ENCODE measurements around the gene MAPK8IP3.
"Not testable (repeated sequence)": the region's sequence is repeated elsewhere in the genome, so short reads cannot be mapped to it uniquely, and the experiment has no call there.

Gene MAPK8IP3

DNA sequence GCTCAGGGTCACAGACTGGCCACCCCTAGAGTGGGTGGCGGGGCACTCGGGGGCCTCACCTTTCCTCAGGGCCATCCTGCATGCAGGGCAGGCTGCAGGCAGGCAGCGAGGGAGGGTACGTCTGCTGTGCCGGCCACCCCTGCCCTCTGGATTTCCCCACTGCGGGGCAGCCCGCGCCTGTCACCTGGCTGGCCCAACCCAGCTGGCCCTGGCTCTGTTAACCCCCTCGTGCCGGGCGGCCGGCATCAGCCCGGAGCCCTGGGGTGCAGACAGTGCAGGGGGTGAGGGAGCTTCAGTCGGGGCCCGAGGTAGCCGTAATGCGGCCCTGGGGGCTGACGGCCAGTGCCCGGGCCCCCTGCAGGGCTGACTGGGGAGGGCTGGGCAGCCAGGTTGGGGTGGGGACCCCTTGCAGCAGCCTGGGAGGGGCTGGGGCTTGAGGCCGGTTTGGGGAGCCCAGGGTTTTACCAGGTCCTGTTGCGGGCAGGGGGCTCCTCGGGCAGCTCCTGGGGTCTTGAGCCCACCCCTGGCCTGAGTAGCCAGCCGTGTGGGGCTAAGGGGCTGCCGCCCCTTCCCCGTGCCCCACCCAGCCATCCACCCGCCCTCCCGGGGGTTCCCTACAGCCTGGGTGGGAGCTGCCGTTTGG, 87.7 kb downstream of the MAPK8IP3 start, which contains the start of gene IGFALS:
IGFALS (minus strand) TSS at position 128 of the 643 bp plus-strand sequence; CDS start at position 75, 53 bp downstream.
- H2AFZ ChIP-seq (ENCODE audit: low read length), result no peak within 1 kb of the TSS
- no peak within 1 kb of the TSS for H3K9ac ChIP-seq (ENCODE audit: low read depth, low read length, poor library complexity)
- H3K79me1 ChIP-seq (ENCODE audit: low read depth, low read length), result peaks cover 8% of the 10 kb centered on the region
- no peak for DNase-seq (ENCODE audit: low spot score)
- H3K27ac ChIP-seq (replicated peaks; ENCODE audit: low read length), result no peak within 1 kb of the TSS
- peaks cover 10 to 26% of the 10 kb centered on the region in 2 donors for H3K36me3 ChIP-seq (replicated peaks in 1 of 2; ENCODE audit: control insufficient read depth in 2 of 2, insufficient read depth in 2 of 2, low read length in 2 of 2)
- no peak within 1 kb of the TSS for H3K4me3 ChIP-seq (ENCODE audit: low read length in 2 of 2)
- no peak within 1 kb of the TSS for H4K91ac ChIP-seq (ENCODE audit: low read depth, low read length, poor library complexity)
- no CpG with 5 or more reads among the region's 28 CpGs for WGBS, 2 donors (ENCODE audit: extremely low coverage in 2 of 2, insufficient read length in 2 of 2, insufficient replicate concordance in 1 of 2)
- no peak within 1 kb of the TSS for H4K8ac ChIP-seq (ENCODE audit: low read depth, low read length)
- H2BK12ac ChIP-seq (ENCODE audit: low read length), result no peak within 1 kb of the TSS
- no peak within 1 kb of the TSS for H2AK5ac ChIP-seq (ENCODE audit: low read depth, low read length)
- no peaks in the 10 kb centered on the region for H3K27me3 ChIP-seq (ENCODE audit: control insufficient read depth in 3 of 3, insufficient read depth in 3 of 3, low read depth in 1 of 3, low read length in 3 of 3)
- no peaks in the 10 kb centered on the region for H3K4me1 ChIP-seq (ENCODE audit: control insufficient read depth in 2 of 2, insufficient read depth in 1 of 2, low read depth in 1 of 2, low read length in 2 of 2)
- peak within 1 kb of the TSS; percentile 11 for H3K4me2 ChIP-seq (ENCODE audit: insufficient read depth, low read length, poor library complexity, severe bottlenecking)
- peak within 1 kb of the TSS; percentile 65 for H3K23ac ChIP-seq (ENCODE audit: low read depth, low read length, poor library complexity)
- H3K4ac ChIP-seq (ENCODE audit: low read length), result no peak within 1 kb of the TSS
- peaks cover 0 to 4% of the 10 kb centered on the region in 2 donors for H3K9me3 ChIP-seq (replicated peaks in 1 of 2; ENCODE audit: control insufficient read depth in 2 of 2, insufficient read depth in 1 of 2, low read depth in 1 of 2, low read length in 2 of 2)
- no peak within 1 kb of the TSS for H3K14ac ChIP-seq (ENCODE audit: low read length)
- H3K18ac ChIP-seq (ENCODE audit: low read length), result peak within 1 kb of the TSS; percentile 17
- no peak within 1 kb of the TSS for H2BK120ac ChIP-seq (ENCODE audit: low read depth, low read length)
- peak within 1 kb of the TSS; percentile 13 for H2BK5ac ChIP-seq (ENCODE audit: low read length)
- H2BK15ac ChIP-seq (ENCODE audit: low read length), result no peak within 1 kb of the TSS

DNA sequence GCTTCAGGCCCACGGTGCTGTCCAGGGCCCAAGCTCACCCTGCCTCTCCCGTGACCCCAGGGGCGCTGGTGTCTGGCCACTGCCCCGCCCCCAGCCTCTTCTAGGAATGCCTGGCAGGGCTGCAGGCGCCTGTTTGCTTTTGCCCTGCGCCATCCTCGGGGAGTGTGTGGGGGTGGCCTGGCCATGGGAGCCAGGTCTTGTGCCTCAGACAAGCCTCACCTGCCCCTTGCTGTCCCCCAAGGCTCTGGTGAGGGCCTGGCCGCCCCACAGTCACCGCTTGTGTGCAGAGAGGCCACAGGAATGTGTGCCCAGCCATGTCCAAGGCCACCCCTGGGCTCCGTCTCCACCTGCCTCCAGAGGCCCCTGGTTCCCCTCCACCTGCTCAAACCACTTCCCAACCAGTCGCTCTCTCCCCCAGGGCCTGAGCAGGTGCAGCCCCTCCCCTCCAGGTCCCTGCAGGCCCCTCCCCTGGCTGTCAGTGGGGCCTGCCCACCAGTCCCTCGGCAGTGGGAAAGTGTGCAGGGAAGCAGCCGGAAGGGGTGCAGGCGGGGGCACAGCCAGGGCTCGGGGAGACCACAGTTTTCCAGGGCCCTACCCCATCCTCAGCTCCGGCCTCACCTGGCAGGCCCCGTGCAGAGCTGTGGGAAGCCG, 88.4 kb downstream of the MAPK8IP3 start:
- no peak overlapping the region for H2BK15ac ChIP-seq (ENCODE audit: low read length)
- no peaks in the 10 kb centered on the region for H3K27me3 ChIP-seq (ENCODE audit: control insufficient read depth in 3 of 3, insufficient read depth in 3 of 3, low read depth in 1 of 3, low read length in 3 of 3)
- H2AFZ ChIP-seq (ENCODE audit: low read length), result no peak overlapping the region
- WGBS, 2 donors (ENCODE audit: extremely low coverage in 2 of 2, insufficient read length in 2 of 2, insufficient replicate concordance in 1 of 2), result no CpG with 5 or more reads among the region's 18 CpGs
- H2BK12ac ChIP-seq (ENCODE audit: low read length), result no peak overlapping the region
- peak overlapping the region; percentile 65 for H3K23ac ChIP-seq (ENCODE audit: low read depth, low read length, poor library complexity)
- no peak overlapping the region for H3K27ac ChIP-seq (replicated peaks; ENCODE audit: low read length)
- DNase-seq (ENCODE audit: low spot score), result no peak
- H3K4me2 ChIP-seq (ENCODE audit: insufficient read depth, low read length, poor library complexity, severe bottlenecking), result peak overlapping the region; percentile 11
- H3K14ac ChIP-seq (ENCODE audit: low read length), result no peak overlapping the region
- H3K18ac ChIP-seq (ENCODE audit: low read length), result peak overlapping the region; percentile 17
- no peak overlapping the region for H2BK120ac ChIP-seq (ENCODE audit: low read depth, low read length)
- H4K8ac ChIP-seq (ENCODE audit: low read depth, low read length), result no peak overlapping the region
- no peak overlapping the region for H2AK5ac ChIP-seq (ENCODE audit: low read depth, low read length)
- no peak overlapping the region for H4K91ac ChIP-seq (ENCODE audit: low read depth, low read length, poor library complexity)
- peaks cover 3 to 19% of the 10 kb centered on the region in 2 donors for H3K36me3 ChIP-seq (replicated peaks in 1 of 2; ENCODE audit: control insufficient read depth in 2 of 2, insufficient read depth in 2 of 2, low read length in 2 of 2)
- no peaks in the 10 kb centered on the region for H3K4me1 ChIP-seq (ENCODE audit: control insufficient read depth in 2 of 2, insufficient read depth in 1 of 2, low read depth in 1 of 2, low read length in 2 of 2)
- peaks cover under 1 to 4% of the 10 kb centered on the region in 2 donors for H3K9me3 ChIP-seq (replicated peaks in 1 of 2; ENCODE audit: control insufficient read depth in 2 of 2, insufficient read depth in 1 of 2, low read depth in 1 of 2, low read length in 2 of 2)
- no peak overlapping the region for H3K9ac ChIP-seq (ENCODE audit: low read depth, low read length, poor library complexity)
- H3K4ac ChIP-seq (ENCODE audit: low read length), result no peak overlapping the region
- H3K79me1 ChIP-seq (ENCODE audit: low read depth, low read length), result peaks cover 8% of the 10 kb centered on the region
- H3K4me3 ChIP-seq (ENCODE audit: low read length in 2 of 2), result no peak overlapping the region
- H2BK5ac ChIP-seq (ENCODE audit: low read length), result peak overlapping the region; percentile 13

DNA sequence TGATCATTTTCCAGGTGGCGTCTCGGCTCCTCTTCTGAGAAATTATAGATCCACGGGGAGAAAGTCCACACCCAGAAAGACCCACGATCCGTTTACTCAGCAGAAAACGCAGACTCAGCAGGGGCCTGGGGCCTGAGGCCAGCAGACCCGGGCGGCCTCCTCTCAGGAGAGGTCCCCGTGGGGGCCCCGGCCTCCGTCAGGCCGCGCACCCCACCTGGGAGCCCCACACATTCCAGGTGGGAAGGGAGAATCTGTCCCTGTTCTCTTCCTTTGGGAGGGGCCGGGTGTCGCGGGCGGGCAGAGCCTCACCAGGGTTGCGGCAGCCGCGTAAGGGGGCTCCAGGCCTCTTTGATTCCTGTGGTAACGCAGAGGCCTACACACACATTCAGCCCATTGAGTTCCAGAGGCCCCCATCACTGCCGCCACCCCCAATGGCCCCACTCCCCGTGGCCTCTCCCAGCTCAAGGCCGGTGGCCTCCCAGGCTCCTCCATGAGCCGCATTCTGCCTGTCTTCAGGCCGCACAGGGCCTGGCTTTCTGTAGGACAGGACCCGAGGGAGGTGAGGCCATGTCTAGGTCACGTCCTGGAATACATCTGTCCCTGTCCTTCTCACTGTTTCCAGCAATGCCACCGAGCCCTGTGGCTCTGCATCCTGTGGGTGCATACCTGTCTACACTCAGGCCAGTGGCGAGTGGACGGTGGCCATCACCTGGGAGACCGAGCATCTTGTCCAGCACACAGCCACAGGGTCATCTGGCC, 89.1 kb downstream of the MAPK8IP3 start:
- H3K4me3 ChIP-seq (ENCODE audit: low read length in 2 of 2), result peak overlapping the region in 1 of 2 donors; percentile 16
- peaks cover 5 to 6% of the 10 kb centered on the region in 2 donors for H3K9me3 ChIP-seq (replicated peaks in 1 of 2; ENCODE audit: control insufficient read depth in 2 of 2, insufficient read depth in 1 of 2, low read depth in 1 of 2, low read length in 2 of 2)
- H3K27me3 ChIP-seq (ENCODE audit: control insufficient read depth in 3 of 3, insufficient read depth in 3 of 3, low read depth in 1 of 3, low read length in 3 of 3), result no peaks in the 10 kb centered on the region
- no peak overlapping the region for H2BK12ac ChIP-seq (ENCODE audit: low read length)
- H4K91ac ChIP-seq (ENCODE audit: low read depth, low read length, poor library complexity), result no peak overlapping the region
- H3K27ac ChIP-seq (replicated peaks; ENCODE audit: low read length), result no peak overlapping the region
- H3K4me1 ChIP-seq (ENCODE audit: control insufficient read depth in 2 of 2, insufficient read depth in 1 of 2, low read depth in 1 of 2, low read length in 2 of 2), result no peaks in the 10 kb centered on the region
- H2BK120ac ChIP-seq (ENCODE audit: low read depth, low read length), result no peak overlapping the region
- WGBS, 2 donors (ENCODE audit: extremely low coverage in 2 of 2, insufficient read length in 2 of 2, insufficient replicate concordance in 1 of 2), result no CpG with 5 or more reads among the region's 32 CpGs
- H2AK5ac ChIP-seq (ENCODE audit: low read depth, low read length), result no peak overlapping the region
- no peak for DNase-seq (ENCODE audit: low spot score)
- no peak overlapping the region for H2BK5ac ChIP-seq (ENCODE audit: low read length)
- no peak overlapping the region for H3K4ac ChIP-seq (ENCODE audit: low read length)
- no peak overlapping the region for H2BK15ac ChIP-seq (ENCODE audit: low read length)
- H3K4me2 ChIP-seq (ENCODE audit: insufficient read depth, low read length, poor library complexity, severe bottlenecking), result no peak overlapping the region
- H3K36me3 ChIP-seq (replicated peaks in 1 of 2; ENCODE audit: control insufficient read depth in 2 of 2, insufficient read depth in 2 of 2, low read length in 2 of 2), result peaks cover 3 to 13% of the 10 kb centered on the region in 2 donors
- peaks cover 5% of the 10 kb centered on the region for H3K79me1 ChIP-seq (ENCODE audit: low read depth, low read length)
- no peak overlapping the region for H4K8ac ChIP-seq (ENCODE audit: low read depth, low read length)
- H3K14ac ChIP-seq (ENCODE audit: low read length), result no peak overlapping the region
- no peak overlapping the region for H2AFZ ChIP-seq (ENCODE audit: low read length)
- H3K23ac ChIP-seq (ENCODE audit: low read depth, low read length, poor library complexity), result peak overlapping the region; percentile 73
- no peak overlapping the region for H3K18ac ChIP-seq (ENCODE audit: low read length)
- H3K9ac ChIP-seq (ENCODE audit: low read depth, low read length, poor library complexity), result no peak overlapping the region

DNA sequence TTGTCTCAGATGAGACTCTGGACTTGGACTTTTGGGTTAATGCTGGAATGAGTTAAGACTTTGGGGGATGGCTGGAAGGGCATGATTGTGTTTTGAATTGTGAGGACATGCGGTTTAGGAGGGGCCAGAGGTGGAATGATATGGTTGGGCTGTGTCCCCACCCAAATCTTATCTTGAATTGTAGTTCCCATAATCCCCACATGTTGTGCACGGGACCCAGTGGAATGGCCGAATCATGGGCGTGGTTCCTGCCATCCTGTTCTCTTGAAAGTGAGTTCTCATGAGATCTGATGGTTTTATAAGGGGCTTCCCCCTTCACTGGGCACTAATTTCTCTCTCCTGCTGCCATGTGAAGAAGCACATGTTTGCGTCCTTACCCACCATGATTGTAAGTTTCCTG, 93.3 kb downstream of the MAPK8IP3 start:
- H3K18ac ChIP-seq (ENCODE audit: low read length); H3K36me3 ChIP-seq (replicated peaks in 1 of 2; ENCODE audit: control insufficient read depth in 2 of 2, insufficient read depth in 2 of 2, low read length in 2 of 2); H4K8ac ChIP-seq (ENCODE audit: low read depth, low read length); H2BK5ac ChIP-seq (ENCODE audit: low read length); H3K79me1 ChIP-seq (ENCODE audit: low read depth, low read length); H2AK5ac ChIP-seq (ENCODE audit: low read depth, low read length); H2BK120ac ChIP-seq (ENCODE audit: low read depth, low read length); H3K23ac ChIP-seq (ENCODE audit: low read depth, low read length, poor library complexity); H3K9ac ChIP-seq (ENCODE audit: low read depth, low read length, poor library complexity); H3K4me1 ChIP-seq (ENCODE audit: control insufficient read depth in 2 of 2, insufficient read depth in 1 of 2, low read depth in 1 of 2, low read length in 2 of 2); H2BK12ac ChIP-seq (ENCODE audit: low read length); H3K27ac ChIP-seq (replicated peaks; ENCODE audit: low read length); H4K91ac ChIP-seq (ENCODE audit: low read depth, low read length, poor library complexity); H3K4me2 ChIP-seq (ENCODE audit: insufficient read depth, low read length, poor library complexity, severe bottlenecking); H3K14ac ChIP-seq (ENCODE audit: low read length); H2AFZ ChIP-seq (ENCODE audit: low read length); H3K4ac ChIP-seq (ENCODE audit: low read length); H3K4me3 ChIP-seq (ENCODE audit: low read length in 2 of 2); H2BK15ac ChIP-seq (ENCODE audit: low read length); H3K27me3 ChIP-seq (ENCODE audit: control insufficient read depth in 3 of 3, insufficient read depth in 3 of 3, low read depth in 1 of 3, low read length in 3 of 3); DNase-seq (ENCODE audit: low spot score): not testable (repeated sequence)
- no CpG with 5 or more reads among the region's 5 CpGs for WGBS, 2 donors (ENCODE audit: extremely low coverage in 2 of 2, insufficient read length in 2 of 2, insufficient replicate concordance in 1 of 2)
- peaks cover 5 to 14% of the 10 kb centered on the region in 2 donors for H3K9me3 ChIP-seq (replicated peaks in 1 of 2; ENCODE audit: control insufficient read depth in 2 of 2, insufficient read depth in 1 of 2, low read depth in 1 of 2, low read length in 2 of 2)

Measured in neuronal stem cell (in vitro differentiated cells).